NCI-H2029 treated with DMSO at 0.1 percent for 48 hours (cell line): ENCODE data around the gene LRRC73.
"Not testable (repeated sequence)": the region's sequence is repeated elsewhere in the genome, so short reads cannot be mapped to it uniquely, and the experiment has no call there.

Source experiments
- DNase-seq: peaks from one replicate; lab custom pipeline; 2025; lab: John Stamatoyannopoulos, UW

The LRRC73 gene, protein sequence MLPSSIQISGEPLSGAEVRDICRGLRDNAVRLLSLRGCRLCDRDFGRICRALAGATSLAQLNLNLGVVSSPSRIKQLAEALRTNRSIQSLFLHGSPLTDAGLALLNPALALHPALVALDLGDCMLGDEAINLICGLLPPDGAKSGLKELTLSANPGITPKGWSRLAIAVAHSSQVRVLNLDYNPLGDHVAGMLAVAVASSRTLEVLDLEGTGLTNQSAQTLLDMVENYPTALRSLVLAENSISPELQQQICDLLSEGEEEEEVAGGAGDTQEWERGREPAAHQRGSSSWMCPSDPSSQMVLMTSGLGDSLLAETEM

DNA sequence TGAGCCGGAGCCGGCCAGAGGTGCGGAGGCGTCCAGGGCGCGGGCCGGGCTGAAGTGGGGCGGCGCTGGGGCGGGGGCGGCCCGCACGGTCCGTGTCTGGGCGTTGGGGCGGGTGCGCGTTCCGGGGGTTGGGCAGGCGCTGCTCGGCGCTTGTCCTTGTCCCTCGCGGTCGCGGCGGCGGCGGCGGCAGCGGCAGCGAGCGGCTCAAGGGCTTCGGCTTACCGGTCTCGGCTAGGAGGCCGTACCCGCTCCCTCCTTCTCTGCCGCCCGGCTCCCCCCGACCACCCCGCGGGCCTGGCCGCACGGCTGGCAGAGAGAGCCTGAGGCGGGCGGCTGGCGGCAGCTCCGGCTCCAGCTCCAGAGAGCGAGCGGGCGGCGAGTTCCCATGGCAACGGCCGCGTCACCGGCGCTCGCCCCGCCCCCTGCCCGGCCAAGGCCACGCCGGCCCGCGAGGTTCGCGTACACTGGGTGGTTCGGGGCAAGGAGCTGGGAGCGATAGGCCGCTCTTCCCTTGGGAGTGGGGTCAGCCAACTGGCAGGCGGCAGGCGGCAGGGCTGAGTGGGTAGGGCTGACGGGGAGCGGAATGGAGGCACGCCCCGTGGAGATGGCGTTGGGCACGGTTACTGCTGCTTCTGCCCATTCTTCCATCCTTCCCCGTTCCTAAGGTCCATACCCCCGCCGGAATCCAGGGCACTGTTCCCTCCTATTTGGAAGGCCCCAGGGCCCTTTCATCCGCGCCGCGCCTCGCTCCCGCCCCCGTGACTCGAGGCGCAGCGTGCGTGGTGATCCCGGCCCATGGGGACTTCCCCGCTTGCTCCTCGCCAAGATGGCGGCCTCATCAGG is at the start of gene LRRC73:
Gene LRRC73 (minus strand): TSS at position 363 of the 843 bp plus-strand sequence. CDS start 561 bp downstream, outside the sequence.
- DNase-seq, result no peak

DNA sequence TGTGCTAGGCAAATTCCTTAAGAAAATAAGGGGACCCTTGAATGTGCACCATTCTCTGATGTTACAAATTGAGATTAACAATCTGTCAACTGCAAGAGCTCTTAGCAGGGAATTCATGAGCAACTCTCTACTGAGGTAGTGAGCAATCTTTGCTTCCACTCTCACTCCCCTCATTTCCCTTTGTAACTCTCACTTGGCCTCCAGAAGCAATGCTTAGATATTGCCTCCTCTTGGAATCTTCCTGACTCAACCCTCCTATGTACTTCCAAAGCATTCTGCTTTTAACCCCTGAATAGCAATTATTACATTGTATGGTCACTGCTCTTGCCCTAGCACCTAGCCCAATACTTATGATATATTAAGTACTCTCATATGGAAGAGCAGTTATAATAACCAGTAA is 49.2 kb upstream of the LRRC73 start:
- no peak for DNase-seq

DNA sequence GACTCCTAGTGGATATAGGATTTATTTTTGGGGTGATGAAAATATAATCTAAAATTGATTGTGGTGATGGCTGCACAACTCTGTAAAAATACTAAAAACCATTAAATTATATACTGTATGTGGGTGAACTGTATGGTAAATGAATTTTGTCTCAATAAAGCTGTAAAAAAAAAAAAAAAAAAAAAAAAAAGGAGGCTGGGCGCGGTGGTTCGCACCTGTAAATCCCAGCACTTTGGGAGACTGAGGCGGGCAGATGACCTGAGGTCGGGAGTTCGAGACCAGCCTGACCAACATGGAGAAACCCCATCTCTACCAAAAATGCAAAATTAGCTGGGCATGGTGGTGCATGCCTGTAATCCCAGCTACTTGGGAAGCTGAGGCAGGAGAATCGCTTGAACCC is 47.5 kb upstream of the LRRC73 start:
- DNase-seq, result not testable (repeated sequence)

DNA sequence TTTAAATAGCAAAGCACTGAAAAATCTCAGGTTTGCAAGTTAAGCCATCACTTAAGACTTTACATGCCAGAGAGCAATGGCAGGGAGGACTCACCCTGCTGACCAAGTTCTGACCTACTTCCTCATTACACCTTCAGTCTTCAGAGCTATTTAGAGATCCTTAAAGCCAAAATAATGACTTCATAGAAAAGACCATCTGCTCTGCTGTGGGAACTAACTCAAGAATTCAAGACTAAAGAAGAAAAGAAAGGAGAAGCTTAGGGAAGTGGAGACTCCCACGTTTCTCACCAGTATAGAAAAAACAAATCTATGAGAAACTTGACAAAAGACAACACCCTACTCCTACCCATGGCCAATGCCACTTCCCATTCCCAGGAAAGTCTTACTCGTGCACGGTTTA is 37.1 kb upstream of the LRRC73 start:
- DNase-seq, result no peak

DNA sequence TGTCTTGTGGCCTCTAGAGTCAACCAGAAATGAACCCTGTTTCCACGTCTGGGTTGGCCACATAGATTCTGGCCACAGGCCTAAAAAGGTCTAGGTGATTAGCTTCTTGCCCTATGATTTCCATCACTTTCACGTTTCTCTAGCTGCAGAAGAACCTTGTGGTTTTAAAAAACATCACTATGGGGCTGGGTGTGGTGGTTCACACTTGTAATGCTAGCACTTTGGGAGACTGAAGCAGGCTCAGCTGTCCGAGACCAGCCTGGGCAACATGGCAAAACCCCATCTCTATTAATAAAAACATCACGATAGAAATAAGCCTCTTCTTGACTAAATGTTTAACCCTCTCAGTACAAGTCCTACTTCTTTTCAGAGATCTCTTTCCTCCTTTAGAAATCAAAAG is 34.3 kb upstream of the LRRC73 start:
- no peak for DNase-seq

DNA sequence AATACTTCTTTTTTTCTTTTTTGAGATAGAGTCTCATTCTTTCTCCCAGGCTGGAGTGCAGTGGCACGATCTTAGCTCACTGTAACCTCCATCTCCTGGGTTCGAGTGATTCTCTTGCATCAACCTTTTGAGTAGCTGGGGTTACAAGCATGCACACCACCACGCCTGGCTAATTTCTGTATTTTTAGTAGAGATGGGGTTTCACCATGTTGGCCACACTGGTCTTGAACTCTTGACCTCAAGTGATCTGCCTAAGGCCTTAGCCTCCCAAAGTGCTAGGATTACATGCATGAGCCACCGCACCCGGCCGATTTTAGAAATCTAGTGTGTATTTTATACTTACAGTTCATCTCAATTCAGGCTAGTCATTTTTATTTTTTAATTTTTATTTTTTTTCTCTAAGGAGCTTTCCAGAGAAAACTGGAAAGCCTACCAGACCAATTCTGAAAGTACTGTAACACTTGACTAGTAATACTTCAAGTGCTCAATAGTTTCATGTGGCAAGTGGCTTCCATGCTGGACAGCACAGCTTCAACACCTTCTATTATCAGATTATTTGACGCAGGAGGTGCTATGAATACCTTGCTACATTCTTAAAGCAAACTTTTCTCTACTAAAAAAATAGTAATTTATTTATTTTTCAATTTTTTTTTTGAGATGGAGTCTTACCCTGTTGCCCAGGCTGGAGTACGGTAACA is 31.8 kb upstream of the LRRC73 start:
- no peak for DNase-seq

DNA sequence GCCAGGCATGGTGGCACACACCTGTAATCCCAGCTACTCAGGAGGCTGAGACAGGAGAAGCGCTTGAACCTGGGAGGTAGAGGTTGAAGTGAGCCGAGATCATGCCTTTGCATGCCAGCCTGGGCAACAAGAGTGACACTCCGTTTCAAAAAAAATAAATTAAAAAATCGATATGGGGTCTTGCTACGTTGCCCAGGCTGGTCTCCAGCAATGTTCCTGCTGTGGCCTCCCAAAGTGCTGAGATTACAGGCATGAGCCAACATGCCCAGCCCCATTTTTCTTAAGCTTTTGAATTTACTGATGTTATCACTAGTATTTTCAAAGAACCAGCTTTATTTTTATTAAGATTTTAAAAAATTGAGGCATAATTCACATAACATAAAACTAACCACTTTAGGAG is 30.4 kb upstream of the LRRC73 start:
- no peak for DNase-seq

DNA sequence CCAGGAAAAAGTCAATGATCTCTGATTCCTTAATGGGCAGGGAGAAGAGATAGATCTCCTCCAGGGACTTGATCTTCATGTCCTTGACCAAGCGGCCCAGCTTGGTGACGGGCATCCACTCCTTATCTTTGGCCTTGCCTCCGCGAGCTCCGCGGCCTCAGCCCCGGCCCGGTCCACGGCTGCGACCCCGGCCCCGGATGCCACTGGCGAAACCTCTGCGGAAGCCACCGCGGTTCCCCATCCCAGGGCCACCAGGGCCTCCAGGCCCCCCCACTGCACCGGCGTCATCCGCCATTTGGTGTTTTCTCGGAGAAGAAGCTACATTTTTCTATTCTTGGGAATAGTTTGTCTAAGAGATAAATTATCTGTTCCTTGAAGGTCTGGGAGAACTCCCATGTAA is 29.3 kb upstream of the LRRC73 start:
- DNase-seq, result not testable (repeated sequence)

DNA sequence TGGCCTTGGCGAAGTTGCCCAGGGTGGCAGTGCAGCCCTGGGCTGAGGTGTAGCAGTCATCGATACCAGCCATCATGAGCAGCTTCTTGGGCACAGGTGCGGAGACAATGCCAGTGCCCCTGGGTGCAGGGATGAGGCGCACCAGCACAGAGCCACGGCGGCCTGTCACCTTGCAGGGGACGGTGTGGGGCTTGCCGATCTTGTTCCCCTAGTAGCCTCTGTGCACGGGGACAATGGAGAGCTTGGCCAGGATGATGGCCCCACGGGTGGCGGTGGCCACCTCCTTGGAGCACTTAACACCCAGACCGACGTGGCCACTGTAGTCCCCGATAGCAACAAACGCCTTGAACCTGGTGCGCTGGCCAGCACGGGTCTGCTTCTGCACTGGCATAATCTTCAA is 28.8 kb upstream of the LRRC73 start:
- DNase-seq, result not testable (repeated sequence)

DNA sequence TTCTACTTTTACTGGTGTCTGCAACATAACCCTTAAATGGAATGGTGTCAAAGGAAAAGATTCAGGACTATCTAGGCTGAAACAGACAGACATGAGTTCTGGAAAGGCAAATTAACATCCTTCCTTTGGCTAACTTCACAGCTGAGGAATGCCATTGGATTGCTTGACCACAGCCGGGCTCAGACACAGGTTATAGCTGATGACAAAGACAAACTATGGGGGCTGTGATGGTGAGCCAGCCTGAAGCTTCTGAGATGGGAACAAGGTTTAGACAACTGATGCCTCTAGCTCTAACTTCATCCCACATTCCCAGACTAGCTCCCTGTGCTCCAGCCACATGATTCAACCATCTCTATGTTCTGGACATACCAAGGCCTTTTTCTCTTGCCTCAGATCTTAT is 22.1 kb upstream of the LRRC73 start:
- no peak for DNase-seq

DNA sequence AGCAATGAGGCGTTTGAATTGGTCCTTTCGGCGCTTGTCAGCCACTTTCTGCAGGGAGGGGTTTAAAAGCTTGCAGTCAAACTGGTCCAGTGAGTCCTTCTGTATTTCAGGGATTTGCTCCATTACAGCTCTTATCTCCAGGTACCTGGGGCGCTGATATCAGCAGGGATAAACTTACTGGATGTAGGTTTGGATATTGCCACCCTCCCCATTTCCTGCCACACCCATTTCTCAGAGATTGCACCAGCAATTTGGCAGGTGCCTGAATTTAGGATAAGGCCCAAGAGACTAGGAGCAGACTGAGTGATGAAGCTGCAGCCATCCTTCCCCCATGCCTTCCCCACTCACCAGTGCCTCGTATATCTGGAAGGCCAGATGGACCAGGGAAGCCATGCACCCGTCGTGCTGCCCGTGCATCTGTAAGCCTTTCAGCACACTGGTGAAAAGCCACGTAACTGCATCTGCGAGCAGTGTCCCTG is 14.4 kb upstream of the LRRC73 start:
- DNase-seq, result no peak

DNA sequence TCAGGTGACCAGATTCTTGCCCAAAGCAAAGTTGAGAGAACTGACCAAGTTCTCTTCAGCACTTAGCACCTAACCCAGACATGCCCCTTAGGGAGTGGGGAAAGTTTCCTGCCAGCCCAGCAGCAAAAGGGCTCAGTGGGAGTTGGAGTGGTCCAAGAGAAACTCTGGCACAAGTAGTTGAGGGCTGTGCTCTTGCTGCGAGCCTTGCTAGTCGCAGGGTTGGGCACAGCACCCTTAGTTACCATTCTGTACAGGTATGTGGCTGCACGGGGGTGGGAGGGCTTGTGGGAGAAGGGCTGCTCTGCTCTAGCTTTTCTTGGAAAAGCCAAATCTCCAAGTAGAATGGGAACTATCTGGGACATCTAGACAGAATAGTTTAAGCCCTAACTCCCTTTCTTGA is 13.1 kb upstream of the LRRC73 start:
- DNase-seq, result no peak

DNA sequence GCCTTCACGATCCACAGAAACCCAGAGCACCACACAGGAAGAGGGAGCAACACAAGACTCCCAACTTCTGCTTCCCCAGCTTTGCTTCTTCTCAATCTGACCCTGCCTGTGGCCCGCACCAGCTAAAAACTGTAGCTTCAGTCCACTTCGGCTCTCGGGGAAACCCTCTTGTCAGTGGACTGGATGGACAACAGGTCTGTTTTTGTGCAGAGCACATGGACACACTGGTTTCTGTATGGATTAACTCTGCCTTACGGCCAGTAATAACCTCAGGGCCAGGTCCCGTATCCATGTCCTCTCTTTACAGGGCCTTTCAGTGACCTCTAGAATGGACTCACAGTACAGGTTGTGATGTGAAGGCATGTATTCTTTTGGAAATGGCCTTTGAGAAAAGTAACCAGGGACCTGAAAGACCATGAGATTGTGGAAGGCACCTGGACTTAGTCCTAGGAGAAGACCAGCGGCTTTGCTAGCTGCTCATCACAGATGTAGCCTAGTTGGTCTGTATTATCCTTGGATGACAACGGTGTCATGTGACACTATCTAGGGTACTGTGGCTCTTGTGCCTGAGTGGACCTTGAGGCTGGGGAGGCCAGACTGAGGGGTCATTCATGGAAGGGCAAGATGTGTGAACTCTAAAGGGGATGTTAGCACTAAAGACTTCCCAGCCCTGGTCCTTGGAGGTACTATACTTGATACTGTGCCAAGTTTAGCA is 12.6 kb upstream of the LRRC73 start:
- DNase-seq, result no peak

DNA sequence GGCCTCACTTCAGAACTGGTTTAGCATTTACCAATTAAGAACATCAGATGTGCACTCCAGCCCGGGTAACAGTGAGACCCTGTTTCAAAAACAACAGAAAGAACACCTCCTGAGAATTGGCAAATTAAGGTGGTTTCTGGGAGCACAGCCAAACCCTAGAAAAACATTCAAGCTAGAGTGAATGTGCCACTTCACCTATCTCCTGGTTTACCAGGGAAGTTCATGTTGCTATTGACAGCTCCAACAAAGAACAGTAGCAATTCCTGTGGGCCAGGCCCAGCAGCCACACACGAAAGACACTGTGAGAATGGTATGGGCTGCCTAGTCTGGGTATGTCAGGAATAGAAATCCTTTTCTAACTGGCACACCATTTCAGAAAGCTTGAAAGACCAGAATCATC is 11.7 kb upstream of the LRRC73 start:
- peak; percentile 49 for DNase-seq

DNA sequence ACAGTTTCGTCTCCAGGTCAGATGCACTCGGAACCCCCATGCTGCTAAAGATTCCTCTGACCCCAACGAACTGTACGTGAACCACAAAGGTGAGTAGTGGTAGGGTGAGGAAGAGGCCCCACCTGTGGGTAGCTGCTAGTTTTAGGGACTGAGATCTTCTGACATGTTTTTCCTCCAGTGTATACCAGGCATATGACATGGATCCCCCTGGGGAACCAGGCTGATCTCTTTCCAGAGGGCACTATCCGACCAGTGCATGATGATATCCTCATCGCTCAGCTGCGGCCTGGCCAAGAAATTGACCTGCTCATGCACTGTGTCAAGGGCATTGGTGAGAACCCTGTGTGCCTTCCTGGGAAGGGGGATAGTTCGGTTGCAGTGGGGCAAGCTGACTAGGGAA is 10.0 kb upstream of the LRRC73 start:
- DNase-seq, result no peak

DNA sequence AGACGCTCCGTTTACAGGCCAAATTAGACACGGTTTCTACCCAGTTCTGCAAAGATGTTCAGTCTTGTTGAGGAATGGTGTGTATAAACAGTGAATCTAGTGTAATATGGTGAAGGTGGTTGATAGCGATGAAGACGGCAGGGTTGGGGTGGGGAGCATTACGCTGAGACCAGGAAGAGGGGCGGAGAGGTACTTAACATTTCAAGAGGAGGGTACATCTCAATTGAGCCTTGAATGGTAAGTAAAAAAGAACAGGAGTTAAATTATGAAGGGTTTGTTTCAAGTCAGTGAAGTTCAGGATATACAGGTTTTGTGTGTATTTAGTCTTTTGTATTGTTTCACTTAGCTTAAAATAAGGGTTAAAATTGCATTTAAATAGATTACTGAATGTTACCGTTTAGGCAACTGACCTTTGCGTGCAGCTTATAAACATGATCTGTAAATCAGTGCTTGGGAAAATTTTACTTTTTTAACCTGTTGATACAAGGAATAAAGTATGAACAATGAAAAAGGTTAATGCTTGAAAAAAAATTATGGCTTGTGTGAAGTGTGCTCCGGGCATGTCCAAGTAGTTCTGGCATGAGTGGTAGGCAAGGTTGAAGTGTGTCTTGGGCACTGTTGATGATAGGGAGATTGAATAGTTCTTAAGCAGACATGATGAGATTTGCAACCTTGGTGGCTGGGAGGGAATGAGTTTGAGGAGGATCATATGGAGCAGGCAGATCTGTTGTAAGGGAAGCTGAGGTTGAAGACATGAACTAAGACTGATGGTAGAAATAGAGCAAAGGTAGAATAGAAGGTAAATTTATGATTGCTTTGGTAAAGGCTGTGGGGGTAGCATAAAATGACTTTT is 7.6 kb upstream of the LRRC73 start:
- DNase-seq, result peak; percentile 41

DNA sequence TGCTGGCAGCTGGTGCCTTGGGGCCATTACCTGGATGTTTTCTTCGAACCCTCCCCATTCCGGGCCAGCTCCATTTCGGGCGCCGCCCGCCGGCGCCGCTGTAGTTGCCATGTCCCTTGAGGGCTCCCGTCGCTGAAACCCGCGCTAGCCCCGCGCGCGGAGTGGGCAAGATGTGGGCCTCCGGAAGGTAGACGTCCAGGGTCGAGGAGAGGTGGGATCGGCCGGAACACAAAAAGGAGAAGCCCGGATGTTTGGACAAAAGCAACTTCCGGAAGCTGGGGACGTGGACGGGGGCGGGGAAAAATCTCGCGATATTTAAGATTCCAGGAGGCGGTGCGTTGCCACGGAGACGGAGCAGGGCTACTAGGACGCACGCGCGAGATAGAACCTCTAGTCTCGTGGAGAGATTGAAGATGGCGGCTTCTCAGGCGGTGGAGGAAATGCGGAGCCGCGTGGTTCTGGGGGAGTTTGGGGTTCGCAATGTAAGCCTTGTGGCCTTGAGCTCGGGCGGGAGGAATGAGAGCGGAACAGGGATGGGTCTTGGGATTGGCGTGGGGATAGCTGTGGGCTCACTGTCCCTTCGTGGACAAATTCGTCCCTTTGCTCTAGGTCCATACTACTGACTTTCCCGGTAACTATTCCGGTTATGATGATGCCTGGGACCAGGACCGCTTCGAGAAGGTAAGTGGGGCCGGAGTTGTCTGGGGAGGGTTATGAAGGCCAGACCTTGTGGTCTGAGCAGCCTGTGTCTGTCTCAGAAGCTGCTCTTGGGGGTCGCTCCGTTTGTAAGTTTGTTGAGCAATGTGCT is 6.8 kb upstream of the LRRC73 start, which contains the start of the genes POLR1C and YIPF3:
Gene POLR1C (plus strand): TSS at position 393 of the 808 bp plus-strand sequence. CDS start 21 bp downstream, at position 414.
Gene YIPF3 (minus strand): TSS at position 230 of the 808 bp plus-strand sequence. CDS start 119 bp downstream, at position 111.
- peak; percentile 96 for DNase-seq

DNA sequence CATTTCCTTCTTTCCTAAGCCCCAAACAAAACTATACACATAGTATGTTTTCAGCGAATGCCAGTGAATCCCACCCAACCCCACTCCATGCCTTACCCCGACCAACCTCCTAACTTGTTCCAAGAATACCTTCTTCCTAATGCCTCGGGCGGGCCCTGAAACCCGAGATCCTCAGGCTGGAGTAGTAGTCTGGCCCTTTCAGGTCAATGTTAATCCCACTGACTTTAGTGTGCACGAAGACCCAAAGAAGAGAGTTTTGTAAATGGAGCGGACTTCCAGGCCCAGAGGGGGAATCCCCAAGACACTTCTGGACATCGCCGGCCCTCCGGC is 6.2 kb upstream of the LRRC73 start:
- DNase-seq, result no peak

DNA sequence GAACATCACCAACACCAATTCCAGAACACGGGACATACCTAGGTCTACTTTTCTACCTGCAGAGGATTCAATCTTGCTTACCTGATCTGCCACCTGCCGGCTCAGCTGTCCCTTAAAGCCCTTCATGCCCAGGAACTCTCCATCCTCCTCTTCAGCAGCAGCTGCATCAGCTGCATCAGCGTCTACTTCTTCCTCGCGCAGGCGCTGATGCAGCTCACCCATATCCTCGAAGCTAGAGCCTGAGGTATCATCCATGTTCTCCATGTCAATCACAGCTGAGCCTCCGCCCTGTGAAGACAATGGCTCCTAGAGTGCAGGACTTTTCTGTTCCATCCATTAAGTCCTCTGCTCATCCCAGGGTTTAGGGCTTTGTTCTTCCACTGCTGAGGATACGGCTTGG is 5.7 kb upstream of the LRRC73 start:
- no peak for DNase-seq

DNA sequence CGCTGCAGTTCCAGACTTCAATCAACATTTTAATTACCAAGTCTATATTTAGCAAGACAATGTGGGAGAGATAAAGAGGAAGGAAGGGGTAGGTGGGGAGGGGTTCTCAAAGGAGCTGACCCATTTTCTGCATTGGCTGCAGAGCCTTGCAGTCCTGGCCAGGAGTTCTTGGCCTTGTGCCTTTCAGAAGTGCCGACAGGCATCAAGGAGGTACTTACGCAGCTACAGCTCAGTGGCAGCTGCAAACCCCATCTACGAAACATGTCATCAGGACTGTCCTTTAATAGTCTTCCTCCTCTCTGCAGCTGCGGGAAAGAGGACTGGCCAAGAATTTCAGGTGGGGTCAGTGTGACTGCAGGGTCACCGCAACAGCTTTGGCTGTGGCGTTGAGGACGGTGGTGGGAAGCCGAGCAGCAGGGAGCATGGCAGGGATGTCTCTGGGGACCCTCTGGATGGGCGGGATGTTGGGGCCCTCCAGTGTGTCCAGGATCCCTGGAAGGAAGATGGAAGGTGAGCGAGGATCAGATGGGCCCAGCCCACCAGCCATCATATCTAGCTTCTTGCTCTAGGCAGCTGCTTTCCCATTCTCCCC is 1.8 kb upstream of the LRRC73 start:
- DNase-seq, result no peak
